WTC11 (cell line): ENCODE measurements around the gene MED13. TPM values are rescaled to one million over a fixed set of nuclear protein-coding genes. Genes with fewer than 3 reads are reported as not detected.

ENCODE experiments used
- ATAC-seq: fragments of 200-7000 bp; cut with Tn5 transposase; 2 replicates; pipeline ENCODE4 v1.10.0; 2021; ENCODE audit warnings: mild to moderate bottlenecking, moderate library complexity
- CTCF ChIA-PET: fragments of 300-600 bp; sonication (Branson Sonifier 250); formaldehyde crosslinking; loops from one replicate; lab custom pipeline; 2021; ENCODE audit warnings: antibody characterized with exemption; lab: Charles Lee
- POLR2A ChIA-PET: fragments of 350-600 bp; sonication (Branson Sonifier 250); formaldehyde crosslinking; loops from one replicate; lab custom pipeline; 2021; ENCODE audit warnings: antibody characterized with exemption; lab: Charles Lee
- DNase-seq: peaks from one replicate; pipeline ENCODE4 v3.0.0; 2021; ENCODE audit warnings: low spot score
- H3K27ac Mint-ChIP-seq: 2 replicates; pipeline ENCODE4 v1.8.0; 2021; ENCODE audit warnings: mixed read lengths
- H3K27me3 Mint-ChIP-seq: 2 replicates; pipeline ENCODE4 v1.8.0; 2021; ENCODE audit warnings: low read depth, mild to moderate bottlenecking, moderate library complexity, mixed read lengths
- H3K36me3 Mint-ChIP-seq: 2 replicates; pipeline ENCODE4 v1.8.0; 2021; ENCODE audit warnings: mixed read lengths
- H3K4me1 Mint-ChIP-seq: 2 replicates; pipeline ENCODE4 v1.8.0; 2022; ENCODE audit warnings: mixed read lengths
- H3K4me3 Mint-ChIP-seq: 2 replicates; pipeline ENCODE4 v1.8.0; 2021; ENCODE audit warnings: mild to moderate bottlenecking, moderate library complexity, mixed read lengths
- H3K9me3 Mint-ChIP-seq: 2 replicates; pipeline ENCODE4 v1.8.0; 2021; ENCODE audit warnings: mixed read lengths
- AR ChIP-seq: fragments of 250-450 bp; sonication (Bioruptor Pico); IDR thresholded peaks from 2 replicates; pipeline ENCODE4 v1.9.0; 2021; ENCODE audit warnings: mild to moderate bottlenecking
- ATF3 ChIP-seq: sonication (generic); formaldehyde crosslinking; conservative IDR thresholded peaks from 2 replicates; pipeline ENCODE4 v1.8.1; 2022; ENCODE audit warnings: mild to moderate bottlenecking, missing genetic modification reagents
- CTCF ChIP-seq: fragments of 200-600 bp; IDR thresholded peaks from 2 replicates; pipeline ENCODE4 v1.8.0; 2022; ENCODE audit warnings: antibody characterized with exemption
- FOXP1 ChIP-seq: sonication (generic); formaldehyde crosslinking; IDR thresholded peaks from 2 replicates; pipeline ENCODE4 v1.8.0; 2022; ENCODE audit warnings: missing genetic modification reagents, mild to moderate bottlenecking, moderate library complexity, borderline replicate concordance
- FOXP4 ChIP-seq: sonication (generic); formaldehyde crosslinking; IDR thresholded peaks from 2 replicates; pipeline ENCODE4 v1.8.0; 2022; ENCODE audit warnings: mild to moderate bottlenecking, missing genetic modification reagents
- GABPB1 ChIP-seq: sonication (generic); formaldehyde crosslinking; IDR thresholded peaks from 2 replicates; pipeline ENCODE4 v1.8.1; 2023; ENCODE audit warnings: mild to moderate bottlenecking, missing genetic modification reagents
- GRHL2 ChIP-seq: fragments of 250-450 bp; sonication (Bioruptor Pico); IDR thresholded peaks from 2 replicates; pipeline ENCODE4 v1.8.0; 2022; ENCODE audit warnings: mild to moderate bottlenecking, moderate library complexity; ENCODE audit not compliant: insufficient replicate concordance, severe bottlenecking
- IRF2 ChIP-seq: sonication (generic); formaldehyde crosslinking; IDR thresholded peaks from 2 replicates; pipeline ENCODE4 v1.8.0; 2022; ENCODE audit warnings: low read depth, missing genetic modification reagents, borderline replicate concordance
- MLX ChIP-seq: sonication (generic); formaldehyde crosslinking; IDR thresholded peaks from 2 replicates; pipeline ENCODE4 v1.8.1; 2023; ENCODE audit warnings: mild to moderate bottlenecking, missing genetic modification reagents, moderate library complexity
- MXD4 ChIP-seq: fragments of 250-450 bp; sonication (Bioruptor Pico); IDR thresholded peaks from 2 replicates; pipeline ENCODE4 v1.8.0; 2021; ENCODE audit warnings: mild to moderate bottlenecking, moderate library complexity, borderline replicate concordance
- MYBL2 ChIP-seq: sonication (generic); formaldehyde crosslinking; IDR thresholded peaks from 2 replicates; pipeline ENCODE4 v1.8.1; 2023; ENCODE audit warnings: mild to moderate bottlenecking, moderate library complexity, missing genetic modification reagents
- NR1H2 ChIP-seq: sonication (generic); formaldehyde crosslinking; IDR thresholded peaks from 2 replicates; pipeline ENCODE4 v1.9.0; 2021; ENCODE audit warnings: mild to moderate bottlenecking, moderate library complexity, missing genetic modification reagents
- OVOL2 ChIP-seq: fragments of 250-450 bp; sonication (Bioruptor Pico); IDR thresholded peaks from 2 replicates; pipeline ENCODE4 v1.9.0; 2021; ENCODE audit warnings: mild to moderate bottlenecking, borderline replicate concordance
- RELA ChIP-seq: sonication (generic); formaldehyde crosslinking; IDR thresholded peaks from 2 replicates; pipeline ENCODE4 v1.8.1; 2022; ENCODE audit warnings: missing genetic modification reagents, mild to moderate bottlenecking, borderline replicate concordance
- RORB ChIP-seq: fragments of 250-450 bp; sonication (Bioruptor Pico); IDR thresholded peaks from 2 replicates; pipeline ENCODE4 v1.9.0; 2021; ENCODE audit warnings: mild to moderate bottlenecking
- TEAD1 ChIP-seq: sonication (generic); formaldehyde crosslinking; IDR thresholded peaks from 2 replicates; pipeline ENCODE4 v1.8.0; 2022; ENCODE audit warnings: mild to moderate bottlenecking, missing genetic modification reagents
- ZMAT4 ChIP-seq: fragments of 250-450 bp; sonication (Bioruptor Pico); IDR thresholded peaks from 2 replicates; pipeline ENCODE4 v1.9.0; 2021; ENCODE audit warnings: mild to moderate bottlenecking
- ZNF263 ChIP-seq: sonication (generic); formaldehyde crosslinking; IDR thresholded peaks from 2 replicates; pipeline ENCODE4 v1.8.1; 2022; ENCODE audit warnings: low read depth, mild to moderate bottlenecking, moderate library complexity, missing genetic modification reagents
- ZNF671 ChIP-seq: fragments of 250-450 bp; sonication (Bioruptor Pico); IDR thresholded peaks from 2 replicates; pipeline ENCODE4 v1.8.0; 2021; ENCODE audit warnings: mild to moderate bottlenecking
- total RNA-seq: library from RNA; stranded (reverse); gene quantifications from 3 replicates; pipeline ENCODE4 v1.2.3, GENCODE V29; 2021

MED13 gene
- total RNA-seq, 1 experiment from 2014 or later, result 39.7 TPM

- TF ChIP-seq MXD4, result no peak
- no peak for TF ChIP-seq ZNF263 (CRISPR knock-in tag)
- no peak for TF ChIP-seq IRF2 (CRISPR knock-in tag)
- no peak for TF ChIP-seq CTCF
Measured at GRCh38 chr17:62059414-62059813, 5.7 kb downstream of the MED13 start (continued).

- ChIA-PET CTCF (interaction anchor here (2.1 kb wide), 1 partner anchor 51 kb away, joined by 10 read pairs; no protein-coding TSS in a partner anchor), POLR2A (interaction anchor here (0.6 kb wide), 1 partner anchor 36 kb away, joined by 9 read pairs; no protein-coding TSS in a partner anchor)
- H3K27me3 Mint-ChIP-seq, result no peaks in the 10 kb centered on the region
- peaks cover 42% of the 10 kb centered on the region for H3K4me1 Mint-ChIP-seq
- no peak overlapping the region for H3K4me3 Mint-ChIP-seq
- peaks cover 31% of the 10 kb centered on the region for H3K36me3 Mint-ChIP-seq
- DNase-seq (no peak), ATAC-seq (no peak)
- TF ChIP-seq OVOL2 (no peak), NR1H2 (CRISPR knock-in tag) (no peak), AR (CRISPR knock-in tag) (no peak), TEAD1 (no peak), ATF3 (CRISPR knock-in tag) (no peak), FOXP4 (CRISPR knock-in tag) (no peak), ZNF671 (no peak), RORB (CRISPR knock-in tag) (no peak), MLX (CRISPR knock-in tag) (no peak), MYBL2 (CRISPR knock-in tag) (no peak), GRHL2 (CRISPR knock-in tag) (no peak), FOXP1 (CRISPR knock-in tag) (no peak), RELA (no peak), ZMAT4 (CRISPR knock-in tag) (no peak), GABPB1 (CRISPR knock-in tag) (no peak)
- H3K9me3 Mint-ChIP-seq, result no peaks in the 10 kb centered on the region
- H3K27ac Mint-ChIP-seq, result peak overlapping the region; percentile 7; the same call in 1 of the 2 replicates
Measured at GRCh38 chr17:62058611-62059010, 6.5 kb downstream of the MED13 start.
